ENCODE results near the gene ADCY7. TPM values are rescaled to one million over a fixed set of nuclear protein-coding genes. Genes with fewer than 3 reads are reported as not detected.
A peak's percentile ranks its signal among the peaks of the same experiment; 100 is the strongest.

ADCY7 gene
- total RNA-seq, 1 experiment from 2014 or later, result 13.1 TPM

DNA sequence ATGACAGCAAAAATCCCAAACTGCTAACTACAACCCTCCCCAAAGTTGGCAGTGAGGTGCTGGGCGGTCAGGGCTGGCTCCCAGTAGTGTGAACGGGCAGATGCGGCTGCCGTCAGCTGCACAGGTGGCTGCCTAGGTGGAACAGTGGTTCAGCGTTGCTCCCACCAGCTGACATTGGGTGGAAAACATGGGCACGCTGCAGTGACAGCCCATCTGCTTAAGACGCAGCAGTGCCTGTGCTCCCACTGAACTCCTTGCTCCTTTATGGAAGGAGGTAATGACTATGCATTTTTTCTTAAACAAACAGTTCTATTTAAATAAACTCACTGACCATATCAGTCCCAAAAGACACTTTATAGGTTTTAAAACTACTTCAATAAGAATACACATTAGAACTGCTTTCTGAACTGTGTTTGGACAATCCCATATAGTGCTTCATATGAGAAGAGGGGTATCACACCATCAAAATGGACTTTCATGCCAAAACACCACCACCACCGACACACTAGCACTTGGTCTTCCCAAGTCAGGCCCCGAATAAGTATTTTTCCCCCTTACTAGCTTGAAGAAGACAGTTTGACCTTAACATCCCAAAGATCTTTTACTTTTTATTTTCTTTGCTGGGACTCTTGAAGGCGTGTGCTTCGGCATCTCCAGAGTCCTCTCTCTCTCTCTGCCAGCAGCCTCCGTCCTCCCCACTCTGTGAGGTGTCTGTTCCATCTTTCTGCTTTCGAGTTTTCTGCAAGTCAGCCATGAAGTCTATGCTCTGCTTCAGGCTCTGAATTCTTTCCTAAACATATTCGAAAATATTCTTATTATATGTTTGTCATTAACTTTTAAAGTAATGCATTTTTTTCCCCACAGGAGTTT lies 68.0 kb downstream of the ADCY7 start:
- H3K4me2 ChIP-seq (ENCODE audit: low read length), result no peak overlapping the region
- H3K4me1 ChIP-seq (ENCODE audit: insufficient read depth, low read length), result no peaks in the 10 kb centered on the region
- H3F3A ChIP-seq (ENCODE audit: low read length, unreplicated experiment), result no peaks in the 10 kb centered on the region
- no peak overlapping the region for H2AFZ ChIP-seq (ENCODE audit: low read length)
- H3K9ac ChIP-seq (ENCODE audit: low read length), result no peak overlapping the region
- H3K79me2 ChIP-seq (ENCODE audit: low read length), result no peaks in the 10 kb centered on the region
- no peak overlapping the region for H3K4me3 ChIP-seq (ENCODE audit: low read length)
- H3K9me2 ChIP-seq (replicated peaks; ENCODE audit: low read length), result no peaks in the 10 kb centered on the region
- no TSS peak for BruUV-seq (replicated peaks)
- ATAC-seq, result peak; percentile 74
- intact Hi-C loops (cut with micrococcal nuclease), result no loop called here
- H3K27me3 ChIP-seq (ENCODE audit: low read length), result no peaks in the 10 kb centered on the region
- H4K20me1 ChIP-seq (ENCODE audit: low read length), result no peaks in the 10 kb centered on the region
- no peak for DNase-seq
- H3K9me3 ChIP-seq (ENCODE audit: low read length), result no peaks in the 10 kb centered on the region
- ChIA-PET CTCF (no interaction called here), POLR2A (ENCODE audit: unreplicated experiment) (no interaction called here)
- H3K27ac ChIP-seq (ENCODE audit: low read length), result no peak overlapping the region
- TF ChIP-seq EZH2 (IDR thresholded peaks at IDR 0.05; ENCODE audit: low read length, unreplicated experiment) (no peak), EZH2phosphoT487 (IDR thresholded peaks at IDR 0.05; ENCODE audit: borderline replicate concordance, low read length) (no peak)
- TF ChIP-seq, protein P1, sequence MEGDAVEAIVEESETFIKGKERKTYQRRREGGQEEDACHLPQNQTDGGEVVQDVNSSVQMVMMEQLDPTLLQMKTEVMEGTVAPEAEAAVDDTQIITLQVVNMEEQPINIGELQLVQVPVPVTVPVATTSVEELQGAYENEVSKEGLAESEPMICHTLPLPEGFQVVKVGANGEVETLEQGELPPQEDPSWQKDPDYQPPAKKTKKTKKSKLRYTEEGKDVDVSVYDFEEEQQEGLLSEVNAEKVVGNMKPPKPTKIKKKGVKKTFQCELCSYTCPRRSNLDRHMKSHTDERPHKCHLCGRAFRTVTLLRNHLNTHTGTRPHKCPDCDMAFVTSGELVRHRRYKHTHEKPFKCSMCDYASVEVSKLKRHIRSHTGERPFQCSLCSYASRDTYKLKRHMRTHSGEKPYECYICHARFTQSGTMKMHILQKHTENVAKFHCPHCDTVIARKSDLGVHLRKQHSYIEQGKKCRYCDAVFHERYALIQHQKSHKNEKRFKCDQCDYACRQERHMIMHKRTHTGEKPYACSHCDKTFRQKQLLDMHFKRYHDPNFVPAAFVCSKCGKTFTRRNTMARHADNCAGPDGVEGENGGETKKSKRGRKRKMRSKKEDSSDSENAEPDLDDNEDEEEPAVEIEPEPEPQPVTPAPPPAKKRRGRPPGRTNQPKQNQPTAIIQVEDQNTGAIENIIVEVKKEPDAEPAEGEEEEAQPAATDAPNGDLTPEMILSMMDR (conservative IDR thresholded peaks at IDR 0.05; ENCODE audit: low read depth, low read length), result no peak
- H3K36me3 ChIP-seq (ENCODE audit: low read depth, low read length), result peaks cover 17% of the 10 kb centered on the region; the same call in 1 of the 2 replicates

GRCh38 chr16:50335196-50335958 lies 69.0 kb downstream of the ADCY7 start:
- Histone ChIP-seq H2AFZ (ENCODE audit: low read length) (no peak overlapping the region), H3K9ac (ENCODE audit: low read length) (no peak overlapping the region), H3K9me2 (replicated peaks; ENCODE audit: low read length) (no peaks in the 10 kb centered on the region), H3K27me3 (ENCODE audit: low read length) (no peaks in the 10 kb centered on the region), H4K20me1 (ENCODE audit: low read length) (no peaks in the 10 kb centered on the region), H3K27ac (ENCODE audit: low read length) (no peak overlapping the region), H3K4me1 (ENCODE audit: insufficient read depth, low read length) (no peaks in the 10 kb centered on the region), H3K4me2 (ENCODE audit: low read length) (no peak overlapping the region), H3F3A (ENCODE audit: low read length, unreplicated experiment) (no peaks in the 10 kb centered on the region), H3K9me3 (ENCODE audit: low read length) (no peaks in the 10 kb centered on the region), H3K4me3 (ENCODE audit: low read length) (no peak overlapping the region), H3K79me2 (ENCODE audit: low read length) (no peaks in the 10 kb centered on the region), H3K36me3 (ENCODE audit: low read depth, low read length) (peaks cover 17% of the 10 kb centered on the region; the same call in 1 of the 2 replicates)
- DNase-seq, result no peak
- ChIA-PET CTCF (no interaction called here), POLR2A (ENCODE audit: unreplicated experiment) (no interaction called here)
- no TSS peak for BruUV-seq (replicated peaks)
- intact Hi-C loops (cut with micrococcal nuclease), result no loop called here
- TF ChIP-seq, protein P1 (conservative IDR thresholded peaks at IDR 0.05; ENCODE audit: low read depth, low read length), result no peak
- TF ChIP-seq EZH2phosphoT487 (IDR thresholded peaks at IDR 0.05; ENCODE audit: borderline replicate concordance, low read length), result no peak
- no peak for ATAC-seq
